ENCODE data around the gene LITAF. TPM values are rescaled to one million over a fixed set of nuclear protein-coding genes. Genes with fewer than 3 reads are reported as not detected.

Gene LITAF
- total and polyA plus RNA-seq, 2 of the 4 experiments (the other 2 are of a cell fraction) = 113 to 206 TPM

GRCh38 chr16:11603331-11603750 lies 16.6 kb upstream of the LITAF start:
- WGBS, 2 experiments (ENCODE audit: extremely low coverage in 2 of 2, insufficient read length in 1 of 2) = 0% methylated on average over 3 of the region's 12 CpGs; no CpG with 5 or more reads in 1 of the 2 experiments
- Histone ChIP-seq H2BK20ac (ENCODE audit: low read depth, low read length) (0 out of 2 replicates have a peak overlapping the region, but pooled peaks have one; percentile 20), H4K8ac (ENCODE audit: low read depth in 2 of 2, low read length in 2 of 2) (peak overlapping the region; percentile 35 to 66; a peak in 3 of 4 replicates), H3K27ac (ENCODE audit: insufficient read depth, low read length) (peak overlapping the region; percentile 86; the same call in 1 of the 2 replicates), H3K9me1 (ENCODE audit: insufficient read depth, low read length) (no peaks in the 10 kb centered on the region), H4K20me1 (ENCODE audit: insufficient read depth, low read length) (no peaks in the 10 kb centered on the region), H2BK15ac (ENCODE audit: low read depth, low read length) (no peak overlapping the region), H3K23ac (ENCODE audit: low read depth, low read length) (no peak overlapping the region), H3K56ac (ENCODE audit: extremely low read depth, insufficient read depth, low read length) (no peak overlapping the region), H3K9ac (ENCODE audit: low read depth, low read length) (peak overlapping the region; percentile 62), H2AK9ac (replicated peaks; ENCODE audit: low read depth, low read length, poor library complexity) (no peak overlapping the region), H2AK5ac (ENCODE audit: low read depth, low read length) (peak overlapping the region; percentile 4; the same call in 1 of the 2 replicates), H3K4me3 (ENCODE audit: insufficient read depth, low read depth, low read length) (no peak overlapping the region), H3K4ac (ENCODE audit: low read depth, low read length) (peak overlapping the region; percentile 50), H3K4me1 (ENCODE audit: control insufficient read depth, insufficient read depth, low read length) (peaks cover 14% of the 10 kb centered on the region), H2AFZ (replicated peaks; ENCODE audit: low read length, poor library complexity) (peak overlapping the region; percentile 66), H3K18ac (ENCODE audit: low read depth, low read length) (peak overlapping the region; percentile 15; the same call in 1 of the 2 replicates), H3K27me3 (ENCODE audit: control insufficient read depth, insufficient read depth, low read length) (no peaks in the 10 kb centered on the region), H2BK120ac (ENCODE audit: low read depth, low read length) (peak overlapping the region; percentile 16; the same call in 1 of the 2 replicates), H3K79me1 (ENCODE audit: low read depth in 1 of 2, low read length in 2 of 2) (no peaks in the 10 kb centered on the region), H3K36me3 (ENCODE audit: control insufficient read depth, insufficient read depth, low read length) (no peaks in the 10 kb centered on the region), H4K91ac (ENCODE audit: insufficient read depth, low read depth, low read length) (no peak overlapping the region), H3K4me2 (ENCODE audit: low read depth, low read length) (peak overlapping the region; percentile 15; the same call in 1 of the 2 replicates), H2BK5ac (ENCODE audit: low read depth, low read length, poor library complexity, severe bottlenecking) (no peak overlapping the region), H3K9me3 (ENCODE audit: control insufficient read depth, insufficient read depth, low read length) (no peaks in the 10 kb centered on the region), H3K14ac (replicated peaks; ENCODE audit: low read depth, low read length) (0 out of 2 replicates have a peak overlapping the region, but pooled peaks have one; percentile 11), H4K5ac (ENCODE audit: low read depth, low read length) (peak overlapping the region; percentile 43; the same call in 1 of the 2 replicates)
- dilution Hi-C loops (cut with HindIII; ENCODE audit: low sequenced_read_pairs, unreplicated experiment) = no loop called here
- TF ChIP-seq RAD21 (IDR thresholded peaks at IDR 0.05; ENCODE audit: low read length) (no peak), MAFK (IDR thresholded peaks at IDR 0.05; ENCODE audit: low read depth, low read length) (no peak), ELK1 (IDR thresholded peaks at IDR 0.05; ENCODE audit: borderline replicate concordance, low read depth, low read length) (no peak), FOS (IDR thresholded peaks at IDR 0.05; ENCODE audit: low read depth, low read length) (no peak), CHD1 (IDR thresholded peaks at IDR 0.05; ENCODE audit: low read depth, low read length) (no peak), CEBPB (IDR thresholded peaks at IDR 0.05; ENCODE audit: low read depth, low read length) (no peak), SMC3 (IDR thresholded peaks at IDR 0.05; ENCODE audit: low read depth, low read length) (no peak), POLR2A (IDR thresholded peaks at IDR 0.05; ENCODE audit: low read depth, low read length) (no peak), MXI1 (IDR thresholded peaks at IDR 0.05; ENCODE audit: borderline replicate concordance, low read depth, low read length) (no peak), USF2 (IDR thresholded peaks at IDR 0.05; ENCODE audit: low read depth, low read length) (no peak), NFE2L2 (IDR thresholded peaks at IDR 0.05; ENCODE audit: low read depth, low read length) (no peak), RCOR1 (IDR thresholded peaks at IDR 0.05; ENCODE audit: insufficient replicate concordance, low read length) (no peak), MAZ (IDR thresholded peaks at IDR 0.05; ENCODE audit: borderline replicate concordance, low read depth, low read length) (no peak), RFX5 (IDR thresholded peaks at IDR 0.05; ENCODE audit: low read depth, low read length) (no peak), BHLHE40 (IDR thresholded peaks at IDR 0.05; ENCODE audit: low read depth, low read length) (no peak), CTCF (conservative IDR thresholded peaks at IDR 0.05; ENCODE audit: low read depth, low read length) (no peak)
- no TSS peak for BruUV-seq (replicated peaks)
- intact Hi-C loops (cut with micrococcal nuclease) = no loop called here
- ChIA-PET CTCF (no interaction called here), POLR2A (ENCODE audit: unreplicated experiment) (no interaction called here)
- DNase-seq (no peak), ATAC-seq (ENCODE audit: low read depth) (peak; percentile 25; the same call in 1 of the 2 replicates)
- in situ Hi-C loops (cut with MboI; ENCODE audit: low sequenced_read_pairs) = no loop called here
